ENCODE data around the gene NSMCE4A.

The NSMCE4A gene

DNA sequence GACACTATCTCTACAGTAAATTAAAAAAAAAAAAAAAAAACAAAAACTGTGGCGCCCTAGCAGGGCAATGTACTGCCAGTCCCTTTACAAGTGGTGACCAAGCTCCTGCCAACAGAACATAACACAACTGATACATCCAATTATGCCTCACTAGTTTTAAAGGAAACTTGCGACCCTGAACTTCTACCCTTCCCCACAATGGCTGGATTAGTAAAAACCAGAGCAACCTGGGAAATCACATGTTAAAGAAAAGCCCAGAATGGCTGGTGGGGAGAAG, 63.7 kb downstream of the NSMCE4A start:
- ATAC-seq: no peak

DNA sequence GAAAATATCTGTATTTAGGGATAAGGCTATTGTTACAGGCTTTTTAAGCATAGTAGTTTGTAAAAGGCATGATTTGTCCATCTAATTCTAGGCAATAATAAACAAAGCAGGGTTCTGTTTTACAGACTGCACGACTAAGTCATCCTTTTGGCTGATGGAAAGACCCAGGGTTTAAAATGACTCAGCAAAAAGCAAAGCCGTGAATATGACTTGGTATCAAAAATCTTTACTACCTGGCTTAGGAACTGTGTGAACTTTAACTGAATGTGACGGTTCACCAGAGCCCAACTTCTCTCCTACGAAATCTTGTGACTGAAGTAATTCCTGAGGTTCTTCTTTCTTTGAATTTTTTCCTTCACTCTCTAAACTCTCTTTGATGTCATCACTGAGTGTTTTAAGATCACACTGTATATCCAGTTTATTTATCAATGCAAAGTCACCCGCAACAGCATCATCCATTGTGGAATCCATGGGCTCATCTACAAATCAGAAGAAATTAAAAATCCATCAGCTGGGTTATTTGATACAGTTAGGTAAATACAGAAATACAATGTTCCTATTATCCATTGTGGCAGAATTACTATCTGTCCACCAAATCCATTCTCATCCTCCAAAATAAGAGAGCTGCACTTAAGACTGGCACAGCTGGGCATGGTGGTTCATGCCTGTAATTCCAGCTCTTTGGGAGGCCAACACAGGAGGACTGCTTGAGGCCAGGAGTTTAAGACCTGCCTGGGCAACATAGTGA, 64.2 kb downstream of the NSMCE4A start:
- no peak for ATAC-seq
- no peak for TF ChIP-seq ZC3H10 (CRISPR knock-in tag; IDR thresholded peaks at IDR 0.05)
- TF ChIP-seq ZFP30 (CRISPR knock-in tag; IDR thresholded peaks at IDR 0.05): no peak
- no peak for TF ChIP-seq POU6F1 (CRISPR knock-in tag; IDR thresholded peaks at IDR 0.05; ENCODE audit: borderline replicate concordance, low read depth)
- TF ChIP-seq PPARA (CRISPR knock-in tag; IDR thresholded peaks at IDR 0.05; ENCODE audit: borderline replicate concordance): no peak
- TF ChIP-seq, protein P1, sequence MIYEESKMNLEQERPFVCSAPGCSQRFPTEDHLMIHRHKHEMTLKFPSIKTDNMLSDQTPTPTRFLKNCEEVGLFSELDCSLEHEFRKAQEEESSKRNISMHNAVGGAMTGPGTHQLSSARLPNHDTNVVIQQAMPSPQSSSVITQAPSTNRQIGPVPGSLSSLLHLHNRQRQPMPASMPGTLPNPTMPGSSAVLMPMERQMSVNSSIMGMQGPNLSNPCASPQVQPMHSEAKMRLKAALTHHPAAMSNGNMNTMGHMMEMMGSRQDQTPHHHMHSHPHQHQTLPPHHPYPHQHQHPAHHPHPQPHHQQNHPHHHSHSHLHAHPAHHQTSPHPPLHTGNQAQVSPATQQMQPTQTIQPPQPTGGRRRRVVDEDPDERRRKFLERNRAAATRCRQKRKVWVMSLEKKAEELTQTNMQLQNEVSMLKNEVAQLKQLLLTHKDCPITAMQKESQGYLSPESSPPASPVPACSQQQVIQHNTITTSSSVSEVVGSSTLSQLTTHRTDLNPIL (CRISPR knock-in tag; IDR thresholded peaks at IDR 0.05; ENCODE audit: low read depth): no peak
- no peak for TF ChIP-seq SNAI2 (CRISPR knock-in tag; IDR thresholded peaks at IDR 0.05)
- no peak for TF ChIP-seq BACH2 (CRISPR knock-in tag; IDR thresholded peaks at IDR 0.05; ENCODE audit: borderline replicate concordance)
- no peak for TF ChIP-seq TCF4 (CRISPR knock-in tag; IDR thresholded peaks at IDR 0.05; ENCODE audit: borderline replicate concordance)
- TF ChIP-seq RARB (CRISPR knock-in tag; IDR thresholded peaks at IDR 0.05): no peak
- no peak for TF ChIP-seq TOX (CRISPR knock-in tag; IDR thresholded peaks at IDR 0.05; ENCODE audit: borderline replicate concordance)
- TF ChIP-seq CSDC2 (CRISPR knock-in tag; IDR thresholded peaks at IDR 0.05): no peak
- TF ChIP-seq PATZ1 (CRISPR knock-in tag; IDR thresholded peaks at IDR 0.05; ENCODE audit: borderline replicate concordance): no peak
- TF ChIP-seq OSR1 (CRISPR knock-in tag; IDR thresholded peaks at IDR 0.05): no peak
- TF ChIP-seq GLIS3 (CRISPR knock-in tag; IDR thresholded peaks at IDR 0.05): no peak
- TF ChIP-seq ZNF565 (CRISPR knock-in tag; conservative IDR thresholded peaks at IDR 0.05; ENCODE audit: low read depth): no peak

More for the DNA sequence above, 63.7 kb downstream of the NSMCE4A start:
- TF ChIP-seq, protein P1 (CRISPR knock-in tag; IDR thresholded peaks at IDR 0.05; ENCODE audit: low read depth): no peak
- TF ChIP-seq, protein P2, sequence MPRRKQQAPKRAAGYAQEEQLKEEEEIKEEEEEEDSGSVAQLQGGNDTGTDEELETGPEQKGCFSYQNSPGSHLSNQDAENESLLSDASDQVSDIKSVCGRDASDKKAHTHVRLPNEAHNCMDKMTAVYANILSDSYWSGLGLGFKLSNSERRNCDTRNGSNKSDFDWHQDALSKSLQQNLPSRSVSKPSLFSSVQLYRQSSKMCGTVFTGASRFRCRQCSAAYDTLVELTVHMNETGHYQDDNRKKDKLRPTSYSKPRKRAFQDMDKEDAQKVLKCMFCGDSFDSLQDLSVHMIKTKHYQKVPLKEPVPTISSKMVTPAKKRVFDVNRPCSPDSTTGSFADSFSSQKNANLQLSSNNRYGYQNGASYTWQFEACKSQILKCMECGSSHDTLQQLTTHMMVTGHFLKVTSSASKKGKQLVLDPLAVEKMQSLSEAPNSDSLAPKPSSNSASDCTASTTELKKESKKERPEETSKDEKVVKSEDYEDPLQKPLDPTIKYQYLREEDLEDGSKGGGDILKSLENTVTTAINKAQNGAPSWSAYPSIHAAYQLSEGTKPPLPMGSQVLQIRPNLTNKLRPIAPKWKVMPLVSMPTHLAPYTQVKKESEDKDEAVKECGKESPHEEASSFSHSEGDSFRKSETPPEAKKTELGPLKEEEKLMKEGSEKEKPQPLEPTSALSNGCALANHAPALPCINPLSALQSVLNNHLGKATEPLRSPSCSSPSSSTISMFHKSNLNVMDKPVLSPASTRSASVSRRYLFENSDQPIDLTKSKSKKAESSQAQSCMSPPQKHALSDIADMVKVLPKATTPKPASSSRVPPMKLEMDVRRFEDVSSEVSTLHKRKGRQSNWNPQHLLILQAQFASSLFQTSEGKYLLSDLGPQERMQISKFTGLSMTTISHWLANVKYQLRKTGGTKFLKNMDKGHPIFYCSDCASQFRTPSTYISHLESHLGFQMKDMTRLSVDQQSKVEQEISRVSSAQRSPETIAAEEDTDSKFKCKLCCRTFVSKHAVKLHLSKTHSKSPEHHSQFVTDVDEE (CRISPR knock-in tag; IDR thresholded peaks at IDR 0.05): no peak
- TF ChIP-seq RARB (CRISPR knock-in tag; IDR thresholded peaks at IDR 0.05) (no peak), SNAI2 (CRISPR knock-in tag; IDR thresholded peaks at IDR 0.05) (no peak), ESRRG (CRISPR knock-in tag; IDR thresholded peaks at IDR 0.05) (no peak), ZFP3 (CRISPR knock-in tag; IDR thresholded peaks at IDR 0.05) (no peak), ZFP30 (CRISPR knock-in tag; IDR thresholded peaks at IDR 0.05) (no peak), OSR1 (CRISPR knock-in tag; IDR thresholded peaks at IDR 0.05) (no peak), GLIS3 (CRISPR knock-in tag; IDR thresholded peaks at IDR 0.05) (no peak), ZC3H10 (CRISPR knock-in tag; IDR thresholded peaks at IDR 0.05) (no peak), BACH2 (CRISPR knock-in tag; IDR thresholded peaks at IDR 0.05; ENCODE audit: borderline replicate concordance) (no peak), ISL1 (CRISPR knock-in tag; IDR thresholded peaks at IDR 0.05) (no peak), ZNF70 (CRISPR knock-in tag; IDR thresholded peaks at IDR 0.05) (no peak), TCF4 (CRISPR knock-in tag; IDR thresholded peaks at IDR 0.05; ENCODE audit: borderline replicate concordance) (no peak), PPARA (CRISPR knock-in tag; IDR thresholded peaks at IDR 0.05; ENCODE audit: borderline replicate concordance) (no peak), TOX (CRISPR knock-in tag; IDR thresholded peaks at IDR 0.05; ENCODE audit: borderline replicate concordance) (no peak)
- TF ChIP-seq, protein P3, sequence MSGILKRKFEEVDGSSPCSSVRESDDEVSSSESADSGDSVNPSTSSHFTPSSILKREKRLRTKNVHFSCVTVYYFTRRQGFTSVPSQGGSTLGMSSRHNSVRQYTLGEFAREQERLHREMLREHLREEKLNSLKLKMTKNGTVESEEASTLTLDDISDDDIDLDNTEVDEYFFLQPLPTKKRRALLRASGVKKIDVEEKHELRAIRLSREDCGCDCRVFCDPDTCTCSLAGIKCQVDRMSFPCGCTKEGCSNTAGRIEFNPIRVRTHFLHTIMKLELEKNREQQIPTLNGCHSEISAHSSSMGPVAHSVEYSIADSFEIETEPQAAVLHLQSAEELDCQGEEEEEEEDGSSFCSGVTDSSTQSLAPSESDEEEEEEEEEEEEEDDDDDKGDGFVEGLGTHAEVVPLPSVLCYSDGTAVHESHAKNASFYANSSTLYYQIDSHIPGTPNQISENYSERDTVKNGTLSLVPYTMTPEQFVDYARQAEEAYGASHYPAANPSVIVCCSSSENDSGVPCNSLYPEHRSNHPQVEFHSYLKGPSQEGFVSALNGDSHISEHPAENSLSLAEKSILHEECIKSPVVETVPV (CRISPR knock-in tag; IDR thresholded peaks at IDR 0.05): no peak
